Measurements from ENCODE around the gene CLIC6. TPM values are rescaled to one million over a fixed set of nuclear protein-coding genes. Genes with fewer than 3 reads are reported as not detected.

Gene CLIC6
- total and polyA plus RNA-seq, 2 of the 8 experiments (the other 6 are each of a cell fraction or from before 2014, with no cell fraction given), result 0.42 to 1.3 TPM

- Histone ChIP-seq H2AK5ac (ENCODE audit: low read depth, low read length) (no peak overlapping the region), H3K23ac (ENCODE audit: insufficient read length) (no peak overlapping the region), H2BK12ac (ENCODE audit: low read depth, low read length) (no peak overlapping the region), H4K8ac (ENCODE audit: extremely low read depth, insufficient read depth, low read length) (peak overlapping the region; percentile 39), H3K4me2 (ENCODE audit: insufficient read depth in 1 of 2, low read depth in 2 of 2, low read length in 2 of 2) (no peak overlapping the region; a peak in 1 of 4 replicates), H2BK5ac (ENCODE audit: low read depth, low read length) (no peak overlapping the region), H4K91ac (replicated peaks; ENCODE audit: insufficient read length, low read length) (peak overlapping the region; percentile 25), H3K23me2 (ENCODE audit: low read depth, low read length) (no peaks in the 10 kb centered on the region; the same call in 1 of the 2 replicates), H4K20me1 (replicated peaks in 1 of 2; ENCODE audit: control insufficient read depth in 1 of 2, insufficient read depth in 2 of 2, low read length in 2 of 2) (no peaks in the 10 kb centered on the region), H3K4me3 (ENCODE audit: extremely low read depth in 1 of 4, insufficient read depth in 2 of 4, low read depth in 3 of 4, low read length in 4 of 4) (no peak overlapping the region), H3K79me1 (ENCODE audit: low read depth, low read length) (no peaks in the 10 kb centered on the region), H3K9me3 (ENCODE audit: insufficient read depth in 2 of 2, low read depth in 1 of 2, low read length in 1 of 2) (no peaks in the 10 kb centered on the region), H3K79me2 (ENCODE audit: control insufficient read depth in 1 of 2, insufficient read depth in 2 of 2, low read length in 2 of 2) (no peaks in the 10 kb centered on the region), H3K27ac (ENCODE audit: low read depth, low read length) (no peak overlapping the region), H2BK15ac (ENCODE audit: low read length) (no peak overlapping the region), H2BK20ac (ENCODE audit: low read length) (no peak overlapping the region), H2BK120ac (replicated peaks; ENCODE audit: low read depth, low read length) (no peak overlapping the region), H3K4me1 (replicated peaks in 1 of 4; ENCODE audit: control insufficient read depth in 3 of 4, insufficient read depth in 4 of 4, low read length in 3 of 4) (no peaks in the 10 kb centered on the region), H3K36me3 (ENCODE audit: control insufficient read depth in 2 of 4, insufficient read depth in 4 of 4, low read length in 3 of 4) (no peaks in the 10 kb centered on the region), H3K18ac (ENCODE audit: extremely low read depth, low read length) (no peak overlapping the region), H3K14ac (ENCODE audit: insufficient read length) (no peak overlapping the region), H3K56ac (replicated peaks; ENCODE audit: insufficient read length, low read depth, low read length) (no peak overlapping the region), H2AFZ (ENCODE audit: low read length) (peak overlapping the region; percentile 79; the same call in 1 of the 2 replicates), H4K5ac (ENCODE audit: insufficient read length, low read depth, low read length) (no peak overlapping the region), H3K27me3 (replicated peaks in 1 of 4; ENCODE audit: control insufficient read depth in 3 of 4, extremely low read depth in 1 of 4, insufficient read depth in 3 of 4, low read length in 3 of 4) (no peaks in the 10 kb centered on the region; a peak in 1 of 7 replicates), H3K4ac (replicated peaks; ENCODE audit: insufficient read length, low read depth, low read length) (no peak overlapping the region), H3K9ac (replicated peaks in 1 of 4; ENCODE audit: extremely low read depth in 1 of 4, low read depth in 3 of 4, low read length in 3 of 4) (no peak overlapping the region)
- peak; percentile 89 for FAIRE-seq
- 68% methylated on average over 21 of the region's 21 CpGs; no CpG with 5 or more reads in 1 of the 2 experiments for WGBS, 2 experiments (ENCODE audit: extremely low coverage in 1 of 2, insufficient coverage in 1 of 2, insufficient read length in 1 of 2, insufficient replicate concordance in 2 of 2, low coverage in 1 of 2, low lambda C conversion rate in 2 of 2, missing lambda C conversion rate in 1 of 2)
- CTCF ChIA-PET (ENCODE audit: partially characterized antibody), result interaction anchor here (0.6 to 3.4 kb wide), 58 partner anchors 9 to 1284 kb away, joined by 3 to 22 read pairs (median 4); no protein-coding TSS in a partner anchor
- POLR2A ChIA-PET (ENCODE audit: partially characterized antibody), result no interaction called here
- DNase-seq (ENCODE audit: low read depth in 1 of 2, low spot score in 2 of 2), result peak; percentile 70
- TF ChIP-seq SRF (IDR thresholded peaks at IDR 0.05; ENCODE audit: low read depth, low read length) (no peak), CREB1 (IDR thresholded peaks at IDR 0.05) (no peak), SIX5 (IDR thresholded peaks at IDR 0.05; ENCODE audit: low read depth, low read length) (no peak), POU5F1 (IDR thresholded peaks at IDR 0.05; ENCODE audit: low read depth, low read length) (no peak), PHF8 (conservative IDR thresholded peaks at IDR 0.05; ENCODE audit: low read depth, low read length) (no peak), SIRT6 (IDR thresholded peaks at IDR 0.05; ENCODE audit: low read length) (no peak), KDM1A (IDR thresholded peaks at IDR 0.05; ENCODE audit: borderline replicate concordance, low read length) (no peak), BACH1 (IDR thresholded peaks at IDR 0.05; ENCODE audit: low read length) (no peak), YY1 (IDR thresholded peaks at IDR 0.05; ENCODE audit: low read depth, low read length) (peak; percentile 28; the same call in 1 of the 2 replicates), TAF1 (IDR thresholded peaks at IDR 0.05; ENCODE audit: low read depth, low read length) (no peak)
- TF ChIP-seq, protein P1, sequence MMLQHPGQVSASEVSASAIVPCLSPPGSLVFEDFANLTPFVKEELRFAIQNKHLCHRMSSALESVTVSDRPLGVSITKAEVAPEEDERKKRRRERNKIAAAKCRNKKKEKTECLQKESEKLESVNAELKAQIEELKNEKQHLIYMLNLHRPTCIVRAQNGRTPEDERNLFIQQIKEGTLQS (IDR thresholded peaks at IDR 0.05; ENCODE audit: insufficient read depth, low read depth, low read length), result no peak
- TF ChIP-seq, protein P2, sequence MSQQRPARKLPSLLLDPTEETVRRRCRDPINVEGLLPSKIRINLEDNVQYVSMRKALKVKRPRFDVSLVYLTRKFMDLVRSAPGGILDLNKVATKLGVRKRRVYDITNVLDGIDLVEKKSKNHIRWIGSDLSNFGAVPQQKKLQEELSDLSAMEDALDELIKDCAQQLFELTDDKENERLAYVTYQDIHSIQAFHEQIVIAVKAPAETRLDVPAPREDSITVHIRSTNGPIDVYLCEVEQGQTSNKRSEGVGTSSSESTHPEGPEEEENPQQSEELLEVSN (IDR thresholded peaks at IDR 0.05), result no peak
Observed at GRCh38 chr21:34745557-34746255, 76.9 kb downstream of the CLIC6 start.
